Measurements from ENCODE around the gene SPINT2.

SPINT2 gene

GRCh38 chr19:38307076-38307475 lies 42.7 kb downstream of the SPINT2 start:
- no peaks in the 10 kb centered on the region for H3K9me3 Mint-ChIP-seq

GRCh38 chr19:38307597-38307996 lies 43.2 kb downstream of the SPINT2 start:
- H3K4me1 Mint-ChIP-seq (ENCODE audit: low read depth), result peaks cover 80% of the 10 kb centered on the region
- no peak overlapping the region for H3K4me3 Mint-ChIP-seq
- H3K27me3 Mint-ChIP-seq, result no peaks in the 10 kb centered on the region
- H3K36me3 Mint-ChIP-seq (ENCODE audit: low read depth), result peaks cover 83% of the 10 kb centered on the region
- intact Hi-C loops (cut with micrococcal nuclease), result no loop called here
- peak overlapping the region; percentile 78 for H3K27ac Mint-ChIP-seq
- no peaks in the 10 kb centered on the region for H3K9me3 Mint-ChIP-seq

More at GRCh38 chr19:38307076-38307475, 42.7 kb downstream of the SPINT2 start:
- Mint-ChIP-seq H3K4me3 (no peak overlapping the region), H3K27ac (peak overlapping the region; percentile 29), H3K27me3 (no peaks in the 10 kb centered on the region), H3K4me1 (ENCODE audit: low read depth) (peaks cover 75% of the 10 kb centered on the region), H3K36me3 (ENCODE audit: low read depth) (peaks cover 84% of the 10 kb centered on the region)
- intact Hi-C loops (cut with micrococcal nuclease), result no loop called here

GRCh38 chr19:38308006-38308766 lies 43.8 kb downstream of the SPINT2 start:
- H3K9me3 Mint-ChIP-seq, result no peaks in the 10 kb centered on the region
- H3K27ac Mint-ChIP-seq, result peak overlapping the region; percentile 78
- peaks cover 86% of the 10 kb centered on the region for H3K4me1 Mint-ChIP-seq (ENCODE audit: low read depth)
- intact Hi-C loops (cut with micrococcal nuclease), result no loop called here
- no peaks in the 10 kb centered on the region for H3K27me3 Mint-ChIP-seq
- H3K4me3 Mint-ChIP-seq, result no peak overlapping the region
- H3K36me3 Mint-ChIP-seq (ENCODE audit: low read depth), result peaks cover 77% of the 10 kb centered on the region

- Mint-ChIP-seq H3K4me1 (ENCODE audit: low read depth) (peaks cover 86% of the 10 kb centered on the region), H3K27ac (peak overlapping the region; percentile 78), H3K9me3 (no peaks in the 10 kb centered on the region), H3K4me3 (no peak overlapping the region), H3K36me3 (ENCODE audit: low read depth) (peaks cover 69% of the 10 kb centered on the region), H3K27me3 (no peaks in the 10 kb centered on the region)
- intact Hi-C loops (cut with micrococcal nuclease), result no loop called here
Observed at GRCh38 chr19:38308926-38309614, 44.7 kb downstream of the SPINT2 start.

- Mint-ChIP-seq H3K4me1 (ENCODE audit: low read depth) (peaks cover 83% of the 10 kb centered on the region), H3K4me3 (no peak overlapping the region), H3K36me3 (ENCODE audit: low read depth) (peaks cover 63% of the 10 kb centered on the region), H3K27ac (no peak overlapping the region), H3K27me3 (no peaks in the 10 kb centered on the region), H3K9me3 (no peaks in the 10 kb centered on the region)
- intact Hi-C loops (cut with micrococcal nuclease), result no loop called here
Observed at GRCh38 chr19:38309615-38310278, 45.4 kb downstream of the SPINT2 start.

GRCh38 chr19:38310279-38310670 lies 45.9 kb downstream of the SPINT2 start:
- Mint-ChIP-seq H3K4me3 (no peak overlapping the region), H3K4me1 (ENCODE audit: low read depth) (peaks cover 83% of the 10 kb centered on the region), H3K9me3 (no peaks in the 10 kb centered on the region), H3K27ac (no peak overlapping the region), H3K36me3 (ENCODE audit: low read depth) (peaks cover 63% of the 10 kb centered on the region), H3K27me3 (no peaks in the 10 kb centered on the region)
- intact Hi-C loops (cut with micrococcal nuclease), result no loop called here

GRCh38 chr19:38310986-38311385 lies 46.6 kb downstream of the SPINT2 start:
- H3K27ac Mint-ChIP-seq, result no peak overlapping the region

GRCh38 chr19:38315657-38316476 lies 51.5 kb downstream of the SPINT2 start, which contains the start of gene YIF1B:
Gene YIF1B, minus strand, starts transcription at chr19:38315947. Its CDS starts 30 bp downstream, at chr19:38315917.
- peaks cover 22% of the 10 kb centered on the region for H3K36me3 Mint-ChIP-seq (ENCODE audit: low read depth)
- peaks cover 76% of the 10 kb centered on the region for H3K4me1 Mint-ChIP-seq (ENCODE audit: low read depth)
- H3K27me3 Mint-ChIP-seq, result no peaks in the 10 kb centered on the region
- peak within 1 kb of the TSS; percentile 85 for H3K4me3 Mint-ChIP-seq
- intact Hi-C loops (cut with micrococcal nuclease), result loop anchor here (2.0 to 5.0 kb wide), 2 partner anchors 19 to 54 kb away; partner anchors contain the start of genes CATSPERG and SPINT2
- peak within 1 kb of the TSS; percentile 90 for H3K27ac Mint-ChIP-seq
- H3K9me3 Mint-ChIP-seq, result no peaks in the 10 kb centered on the region

More at GRCh38 chr19:38310986-38311385, 46.6 kb downstream of the SPINT2 start:
- no peaks in the 10 kb centered on the region for H3K27me3 Mint-ChIP-seq
- H3K36me3 Mint-ChIP-seq (ENCODE audit: low read depth), result peaks cover 59% of the 10 kb centered on the region
- H3K4me3 Mint-ChIP-seq, result no peak overlapping the region
- H3K9me3 Mint-ChIP-seq, result no peaks in the 10 kb centered on the region
- intact Hi-C loops (cut with micrococcal nuclease), result no loop called here
- peaks cover 82% of the 10 kb centered on the region for H3K4me1 Mint-ChIP-seq (ENCODE audit: low read depth)

GRCh38 chr19:38316477-38317067 lies 52.2 kb downstream of the SPINT2 start:
- Mint-ChIP-seq H3K9me3 (no peaks in the 10 kb centered on the region), H3K4me1 (ENCODE audit: low read depth) (peaks cover 79% of the 10 kb centered on the region), H3K27ac (peak overlapping the region; percentile 90), H3K4me3 (peak overlapping the region; percentile 78), H3K36me3 (ENCODE audit: low read depth) (peaks cover 27% of the 10 kb centered on the region), H3K27me3 (no peaks in the 10 kb centered on the region)
- intact Hi-C loops (cut with micrococcal nuclease), result loop anchor here (2.0 to 5.0 kb wide), 2 partner anchors 18 to 54 kb away; partner anchors contain the start of genes CATSPERG and SPINT2

GRCh38 chr19:38317104-38317612 lies 52.8 kb downstream of the SPINT2 start:
- Mint-ChIP-seq H3K4me3 (peak overlapping the region; percentile 78), H3K27me3 (no peaks in the 10 kb centered on the region), H3K36me3 (ENCODE audit: low read depth) (peaks cover 33% of the 10 kb centered on the region), H3K27ac (peak overlapping the region; percentile 90), H3K4me1 (ENCODE audit: low read depth) (peaks cover 79% of the 10 kb centered on the region), H3K9me3 (no peaks in the 10 kb centered on the region)
- intact Hi-C loops (cut with micrococcal nuclease), result loop anchor here (2.0 to 5.0 kb wide), 2 partner anchors 18 to 55 kb away; partner anchors contain the start of genes CATSPERG and SPINT2

GRCh38 chr19:38318660-38319059 lies 54.3 kb downstream of the SPINT2 start:
- Mint-ChIP-seq H3K4me1 (ENCODE audit: low read depth) (peaks cover 79% of the 10 kb centered on the region), H3K27me3 (no peaks in the 10 kb centered on the region), H3K4me3 (peak overlapping the region; percentile 8), H3K27ac (peak overlapping the region; percentile 84), H3K9me3 (no peaks in the 10 kb centered on the region), H3K36me3 (ENCODE audit: low read depth) (peaks cover 48% of the 10 kb centered on the region)
- intact Hi-C loops (cut with micrococcal nuclease), result loop anchor here (5.0 kb wide), 1 partner anchor 56 kb away; the partner anchor contains the start of gene SPINT2

GRCh38 chr19:38319421-38320258 lies 55.3 kb downstream of the SPINT2 start, which contains the start of gene KCNK6:
Gene KCNK6, plus strand, starts transcription at chr19:38319845. Its CDS starts 106 bp downstream, at chr19:38319951.
- H3K4me1 Mint-ChIP-seq (ENCODE audit: low read depth), result peaks cover 74% of the 10 kb centered on the region

More at GRCh38 chr19:38319421-38320258, 55.3 kb downstream of the SPINT2 start, which contains the start of gene KCNK6:
- H3K27me3 Mint-ChIP-seq, result no peaks in the 10 kb centered on the region
- H3K36me3 Mint-ChIP-seq (ENCODE audit: low read depth), result peaks cover 58% of the 10 kb centered on the region
- peak within 1 kb of the TSS; percentile 84 for H3K27ac Mint-ChIP-seq
- H3K4me3 Mint-ChIP-seq, result peak within 1 kb of the TSS; percentile 87
- H3K9me3 Mint-ChIP-seq, result no peaks in the 10 kb centered on the region
- intact Hi-C loops (cut with micrococcal nuclease), result loop anchor here (2.0 to 5.0 kb wide), 2 partner anchors 35 to 57 kb away; partner anchors contain the start of gene SPINT2
